SIG-M5 (cell line): ENCODE results near the gene ZNF625.

Experiments
- DNase-seq: peaks from one replicate; lab custom pipeline; 2025; lab: John Stamatoyannopoulos, UW

The ZNF625 gene

DNA sequence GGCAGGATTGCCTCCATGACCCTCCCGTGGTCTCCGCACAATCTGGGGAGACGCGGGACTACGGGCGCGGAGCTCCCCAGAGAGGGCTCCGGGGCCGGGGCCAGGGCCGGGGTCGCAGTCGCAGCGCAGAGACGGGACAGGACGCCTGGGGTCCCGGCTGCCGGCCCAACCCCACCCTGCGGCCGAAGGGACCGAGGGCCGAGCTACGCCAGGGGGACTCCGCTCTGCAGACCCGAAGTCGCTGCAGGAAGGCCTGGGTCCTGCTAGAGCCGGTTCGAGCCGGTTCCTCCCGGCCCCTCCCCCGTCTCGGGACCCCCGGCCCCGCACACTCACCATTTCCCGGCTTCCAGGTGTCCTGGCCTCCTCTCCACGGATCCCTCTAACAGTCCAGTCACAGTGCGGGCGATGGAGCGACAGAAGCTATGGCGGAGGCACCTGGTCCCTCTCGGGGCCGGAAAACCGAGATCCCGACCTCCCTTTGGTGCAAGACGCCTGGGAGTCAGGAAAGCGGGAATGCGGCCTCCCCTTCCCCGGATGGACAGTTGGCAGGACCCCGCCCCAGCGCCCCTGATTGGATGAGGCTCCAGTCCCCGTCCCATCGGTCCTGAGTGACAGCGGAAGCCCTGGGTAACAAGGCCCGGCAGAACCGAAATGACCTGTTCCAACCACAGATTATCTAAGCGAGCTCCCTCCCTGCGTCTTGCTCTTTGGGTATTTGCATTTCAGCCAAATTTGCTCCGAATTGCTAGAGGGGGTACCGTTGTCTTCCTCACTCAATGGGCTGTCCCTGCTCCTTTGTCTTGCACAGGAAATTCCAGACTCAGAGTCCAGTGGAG is at the start of gene ZNF625:
TSS of gene ZNF625 (minus strand) at position 512 of the 836 bp plus-strand sequence. CDS start at position 336, 176 bp downstream.
- DNase-seq, result no peak

DNA sequence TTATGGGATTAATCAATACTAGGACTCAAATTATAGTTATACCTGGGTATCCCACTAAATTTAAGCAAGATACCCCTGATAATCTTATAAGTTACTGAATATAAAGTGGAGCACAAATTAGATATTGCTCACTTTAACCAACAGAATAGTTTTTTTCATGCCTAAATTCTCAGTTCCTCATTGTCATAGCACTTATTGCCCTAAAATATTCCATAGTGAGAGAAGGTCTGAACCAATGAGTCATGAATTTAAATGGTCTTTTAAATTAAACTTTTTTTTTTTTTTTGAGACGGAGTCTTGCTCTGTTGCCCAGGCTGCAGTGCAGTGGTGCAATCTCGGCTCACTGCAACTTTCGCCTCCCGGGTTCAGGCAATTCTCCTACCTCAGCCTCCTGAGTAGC is 48.8 kb upstream of the ZNF625 start:
- DNase-seq, result no peak

DNA sequence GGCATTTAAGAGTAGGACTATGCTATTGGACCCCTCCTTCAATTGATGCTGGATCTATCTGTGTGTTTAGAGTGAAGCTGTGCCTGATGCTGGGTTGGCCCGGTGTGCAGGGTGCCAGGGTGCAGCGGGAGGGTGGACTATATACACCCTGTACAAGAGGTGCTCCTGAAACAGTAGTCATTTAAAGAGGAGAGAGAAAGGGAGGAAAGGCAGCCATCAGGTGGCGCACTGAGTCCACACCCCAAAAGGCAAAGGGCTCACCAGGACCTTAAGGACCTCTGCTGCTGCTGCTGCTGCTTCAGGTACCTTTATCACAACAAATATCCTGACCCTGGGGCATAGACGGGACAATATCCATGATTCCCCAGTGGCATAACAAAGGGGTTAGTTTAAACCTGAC is 45.7 kb upstream of the ZNF625 start:
- no peak for DNase-seq

DNA sequence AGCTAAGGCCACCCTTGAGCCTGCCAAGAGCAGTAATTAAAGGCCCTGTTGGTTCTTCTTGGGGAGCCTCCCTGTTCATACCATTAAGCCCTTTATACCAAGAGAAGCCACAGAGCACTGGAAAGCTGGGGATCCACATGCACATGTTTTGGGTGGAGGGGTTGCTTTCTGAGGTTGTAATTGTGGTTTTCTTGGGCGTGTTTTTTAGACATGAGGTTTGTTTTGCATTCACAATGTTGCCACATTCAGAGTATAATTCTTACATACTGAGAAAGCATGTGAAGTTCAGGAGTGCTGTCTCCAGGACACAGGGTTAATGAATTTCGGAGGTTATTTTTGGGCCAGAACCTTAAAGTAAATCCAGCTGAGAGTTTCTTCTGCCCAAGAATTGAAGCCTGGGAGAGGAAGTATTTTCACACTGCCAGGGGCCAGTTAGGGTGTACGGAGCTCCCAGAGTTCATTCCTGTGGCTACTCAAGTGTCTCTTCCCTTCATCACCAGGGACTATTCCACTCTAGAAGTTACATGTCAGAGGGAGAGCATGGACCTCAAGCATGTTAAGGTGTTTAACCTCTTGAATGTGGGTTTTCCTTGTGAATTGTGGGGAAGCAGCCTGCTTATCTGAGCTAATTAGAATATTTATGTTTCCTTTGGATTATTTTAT is 43.4 kb upstream of the ZNF625 start:
- DNase-seq, result no peak

DNA sequence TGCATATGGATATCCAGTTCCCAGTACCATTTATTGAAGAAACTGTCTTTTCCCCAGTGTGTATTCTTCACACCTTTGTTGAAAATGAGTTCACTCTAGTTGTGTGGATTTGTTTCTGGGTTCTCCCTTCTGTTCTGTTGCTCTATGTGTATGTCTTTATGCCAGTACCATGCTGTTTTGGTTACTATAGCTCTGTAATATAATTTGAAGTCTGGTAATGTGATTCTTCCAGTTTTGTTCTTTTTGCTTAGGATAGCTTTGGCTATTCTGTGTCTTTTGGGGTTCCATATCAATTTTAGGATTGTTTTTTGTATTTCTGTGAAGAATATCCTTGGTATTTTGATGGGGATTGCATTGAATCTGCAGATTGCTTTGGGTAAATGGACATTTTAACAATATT is 41.6 kb upstream of the ZNF625 start:
- DNase-seq, result no peak

DNA sequence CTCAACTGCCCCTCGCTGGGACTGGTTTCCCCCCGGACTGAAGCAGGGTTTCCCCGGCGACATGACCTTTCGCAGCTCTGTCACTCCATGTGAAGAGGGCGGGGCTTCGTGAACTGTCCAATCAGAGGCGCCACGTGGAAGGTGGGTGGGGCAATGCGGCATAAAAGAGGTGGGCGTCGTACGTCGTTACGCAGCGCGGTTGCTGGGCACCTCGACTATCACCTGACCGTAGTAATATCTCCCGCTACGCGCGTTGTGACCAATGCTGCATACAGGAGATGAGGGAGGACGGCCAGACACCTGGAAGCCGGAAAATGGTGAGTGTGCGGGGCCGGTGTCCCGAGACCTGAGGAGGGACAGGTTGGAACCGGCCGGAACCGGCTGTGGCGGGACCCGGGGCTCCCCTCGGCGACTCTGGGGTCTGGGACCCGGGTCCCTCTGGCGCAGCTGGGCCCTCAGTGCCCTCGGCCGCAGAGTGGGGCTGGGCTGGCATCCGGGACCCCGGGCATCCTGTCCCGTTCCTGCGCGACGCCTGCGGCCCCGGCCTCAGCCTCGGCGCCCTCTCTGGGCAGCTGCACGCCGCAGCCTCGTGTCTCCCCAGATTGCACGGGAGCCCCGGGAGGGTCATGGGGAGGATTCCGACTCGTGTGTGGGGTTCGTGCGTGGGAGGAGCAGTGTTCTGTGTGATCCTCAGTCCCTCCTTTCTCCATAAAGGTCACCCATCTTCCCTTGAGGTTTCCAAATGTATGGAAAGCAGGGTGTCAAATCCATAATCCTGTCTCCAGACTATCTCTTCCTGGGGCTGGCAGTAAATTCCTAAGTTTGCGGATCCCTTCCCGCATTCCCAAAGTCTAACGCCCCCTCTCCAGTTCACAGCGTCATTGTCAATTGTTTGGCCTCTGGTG is 38.5 kb upstream of the ZNF625 start:
- no peak for DNase-seq

DNA sequence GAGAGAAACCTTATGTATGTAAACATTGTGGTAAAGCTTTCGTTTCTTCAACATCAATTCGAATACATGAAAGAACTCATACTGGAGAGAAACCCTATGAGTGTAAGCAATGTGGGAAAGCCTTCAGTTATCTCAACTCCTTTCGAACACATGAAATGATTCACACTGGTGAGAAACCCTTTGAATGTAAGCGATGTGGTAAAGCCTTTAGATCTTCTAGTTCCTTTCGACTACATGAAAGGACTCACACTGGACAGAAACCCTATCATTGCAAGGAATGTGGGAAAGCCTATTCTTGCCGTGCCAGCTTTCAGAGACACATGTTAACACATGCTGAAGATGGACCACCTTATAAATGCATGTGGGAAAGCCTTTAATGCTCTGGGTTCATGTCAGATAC is 31.1 kb upstream of the ZNF625 start:
- DNase-seq, result no peak

DNA sequence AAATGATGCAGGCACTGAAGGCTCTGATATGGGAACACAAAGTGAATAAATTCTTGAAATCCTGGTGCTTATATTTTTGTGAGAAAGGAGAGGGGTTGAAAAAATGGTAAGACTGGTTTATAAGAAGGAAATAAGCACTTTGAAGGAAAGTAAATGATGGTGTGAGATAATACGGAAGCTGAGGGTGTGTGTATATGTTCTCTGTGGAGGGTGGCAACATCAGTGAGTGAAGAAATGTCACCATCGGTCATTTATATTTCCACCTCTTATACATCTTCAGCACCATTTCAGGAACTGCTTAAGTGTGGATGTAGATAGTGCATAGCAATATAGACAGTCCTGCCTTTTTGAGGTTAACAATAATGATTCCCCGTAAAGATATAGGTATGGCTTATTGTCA is 23.8 kb upstream of the ZNF625 start:
- no peak for DNase-seq

DNA sequence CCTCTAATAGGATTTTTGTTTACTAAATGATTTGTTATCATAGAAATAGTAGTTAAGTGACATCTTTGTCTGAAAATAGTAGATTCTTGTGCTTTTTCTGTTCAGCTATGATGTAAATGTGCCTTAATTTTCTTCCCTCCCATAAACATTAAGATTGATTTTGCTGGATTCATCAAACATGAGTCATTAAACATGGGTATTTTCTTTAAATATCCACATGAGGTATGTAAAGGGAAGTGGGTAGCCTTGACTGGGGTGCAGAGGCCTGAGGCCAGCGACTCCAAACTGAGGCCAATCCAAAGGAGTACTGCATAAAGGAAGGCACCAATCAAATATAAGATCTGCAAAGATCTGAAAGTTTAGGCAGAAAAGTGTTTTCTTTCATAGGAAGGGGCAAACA is 10.1 kb upstream of the ZNF625 start:
- DNase-seq, result no peak

DNA sequence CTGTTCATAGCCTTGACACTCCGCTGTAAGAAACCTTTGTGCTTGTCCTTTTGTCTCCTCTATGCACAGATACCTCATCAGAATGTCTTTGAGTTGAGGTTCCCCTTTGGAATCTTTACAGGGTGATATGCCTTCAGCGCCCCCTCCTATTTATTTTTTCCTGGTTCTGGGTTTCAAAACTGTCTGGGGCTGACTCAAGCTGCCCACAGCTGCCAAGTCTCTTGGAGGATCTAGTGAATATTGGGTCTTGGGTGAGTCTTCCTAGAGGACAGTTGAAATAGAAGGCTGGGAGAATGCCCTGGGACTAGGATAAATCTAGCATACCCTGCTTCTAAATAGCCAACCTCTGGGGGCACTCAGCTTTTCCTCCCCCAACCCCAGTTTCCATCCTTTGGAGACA is 7.3 kb upstream of the ZNF625 start:
- DNase-seq, result no peak

DNA sequence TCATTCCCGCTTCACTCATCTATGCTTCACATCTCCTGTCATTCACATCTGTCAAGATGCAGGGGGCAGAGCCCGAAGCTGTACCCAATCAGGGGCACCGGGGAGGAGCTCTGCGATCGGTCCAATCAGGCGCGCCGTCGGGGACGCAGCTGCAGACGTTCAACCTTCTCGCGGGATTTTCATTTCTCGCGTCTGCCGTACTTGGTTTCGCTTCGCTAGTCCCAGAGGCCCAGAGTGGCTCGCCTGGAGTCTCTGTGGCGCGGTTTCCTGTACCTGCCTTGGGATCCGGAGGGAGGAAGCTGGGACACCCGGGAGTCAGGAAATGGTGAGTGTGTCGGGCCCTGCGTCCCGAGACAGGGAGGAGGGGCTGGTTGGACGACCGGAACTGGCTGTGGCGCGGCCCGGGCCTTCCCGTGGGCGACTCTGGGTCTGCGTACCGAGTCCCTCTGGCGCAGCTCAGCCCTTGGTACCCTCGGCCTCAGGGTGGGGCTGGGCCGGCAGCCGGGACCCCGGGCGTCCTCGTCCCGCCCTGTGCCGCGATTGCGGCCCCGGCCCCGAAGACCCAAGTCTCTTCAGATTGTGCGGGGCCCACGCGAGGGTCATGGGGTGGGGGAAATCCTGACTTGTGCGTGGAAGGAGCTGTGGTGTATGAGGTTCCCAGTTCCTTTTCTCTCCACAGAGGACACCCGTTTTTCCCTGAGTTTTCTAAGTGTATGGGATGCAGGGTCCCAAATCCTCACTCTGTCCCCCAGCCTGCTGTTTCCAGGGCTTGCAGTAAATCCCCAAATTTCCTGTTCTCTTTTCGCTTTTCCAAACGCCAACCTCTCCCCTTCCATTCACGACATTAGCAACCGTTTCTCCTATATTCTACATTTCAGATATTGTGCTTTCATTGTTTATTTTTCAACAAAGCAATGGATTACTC is 6.6 kb upstream of the ZNF625 start, which contains the start of gene ZNF136:
TSS of gene ZNF136 (plus strand) at position 215 of the 925 bp plus-strand sequence. CDS start at position 323, 108 bp downstream.
- no peak for DNase-seq

DNA sequence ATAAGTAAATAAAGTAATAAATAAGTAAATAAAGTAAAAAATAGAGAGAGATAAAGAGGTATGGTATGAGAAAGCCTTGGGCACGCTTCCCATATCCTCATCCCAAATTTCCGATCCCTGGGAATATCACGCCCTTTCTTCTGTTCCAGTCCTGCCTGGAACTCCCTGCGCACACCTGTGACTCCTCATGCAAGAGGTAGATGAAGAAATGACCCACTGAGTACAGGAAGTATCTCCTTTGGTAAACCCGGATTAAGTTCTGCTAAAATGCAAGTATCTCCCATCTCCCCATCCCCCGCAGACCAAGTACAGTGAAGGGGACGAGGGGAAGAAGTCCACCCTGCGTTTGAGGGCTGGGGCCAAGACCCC is 6.0 kb upstream of the ZNF625 start:
- no peak for DNase-seq

DNA sequence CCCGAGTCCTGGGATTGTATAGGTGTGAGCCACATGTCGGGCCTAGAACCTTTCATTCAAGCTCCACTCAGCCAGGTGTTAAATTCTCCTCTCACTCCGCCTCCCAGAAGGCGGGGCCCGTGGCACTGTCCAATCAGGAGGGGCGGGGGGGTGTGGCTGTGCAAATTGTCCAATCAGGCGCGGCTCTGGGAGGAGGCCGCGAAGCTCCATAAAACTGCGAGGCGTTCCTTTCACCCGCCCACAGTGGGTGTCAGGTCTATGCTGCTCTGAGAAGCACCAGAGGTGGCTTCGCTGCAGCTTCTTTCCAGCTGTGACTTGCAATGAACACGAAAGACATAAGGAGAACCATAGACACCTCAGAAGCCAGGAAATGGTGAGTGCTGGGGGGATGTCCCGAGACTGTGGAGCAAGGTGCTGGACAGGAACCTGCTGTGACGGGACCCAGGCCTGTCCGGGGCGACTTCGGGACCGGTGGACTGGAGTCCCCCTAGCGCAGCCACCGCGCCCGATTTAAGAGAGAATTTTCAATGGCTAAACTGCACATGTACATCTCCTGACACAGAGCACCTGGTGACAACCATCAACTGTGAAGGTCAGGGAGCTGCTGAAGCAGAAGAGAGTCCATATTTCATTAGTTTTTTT is 3.4 kb upstream of the ZNF625 start:
- no peak for DNase-seq

DNA sequence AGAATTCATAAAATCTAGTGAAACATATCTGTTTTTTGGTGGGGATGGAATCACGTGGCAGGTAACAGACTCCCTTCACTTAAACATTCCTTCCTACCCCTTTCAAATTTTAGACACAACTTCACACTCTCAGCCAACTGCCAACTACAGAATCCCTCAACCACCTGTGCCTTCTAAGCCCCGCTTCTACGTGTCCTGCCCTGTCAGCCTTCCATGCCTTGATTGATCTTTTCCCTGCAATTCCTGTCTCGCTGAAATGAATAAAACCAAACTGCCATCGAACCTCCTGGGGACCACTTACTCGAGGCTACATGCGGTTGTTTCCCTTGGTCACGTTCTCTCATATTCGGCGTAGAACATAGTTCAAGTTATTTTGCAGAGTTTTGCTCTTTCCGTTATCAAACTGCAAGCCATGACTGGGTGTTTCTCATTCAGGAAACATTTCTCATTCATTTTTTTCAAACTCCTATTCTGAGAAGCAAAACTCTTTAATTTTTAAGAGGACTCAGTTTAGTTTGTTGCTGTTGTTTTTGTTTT is 1.1 kb downstream of the ZNF625 start:
- no peak for DNase-seq

DNA sequence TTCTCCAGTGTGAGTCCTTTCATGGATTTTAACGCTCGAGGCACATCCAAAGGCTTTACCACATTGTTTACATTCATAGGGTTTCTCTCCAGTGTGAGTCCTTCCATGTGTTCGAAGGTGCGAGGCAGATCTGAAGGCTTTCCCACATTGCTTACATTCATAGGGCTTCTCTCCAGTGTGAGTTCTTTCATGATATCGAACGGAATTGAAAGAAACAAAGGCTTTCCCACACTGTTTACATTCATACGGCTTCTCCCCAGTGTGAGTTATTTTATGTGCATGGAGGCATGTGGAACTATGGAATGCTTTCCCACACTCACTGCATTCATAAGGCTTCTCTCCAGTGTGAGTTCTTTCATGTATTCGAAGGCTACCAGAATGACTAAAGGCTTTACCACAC is 11.2 kb downstream of the ZNF625 start:
- no peak for DNase-seq

DNA sequence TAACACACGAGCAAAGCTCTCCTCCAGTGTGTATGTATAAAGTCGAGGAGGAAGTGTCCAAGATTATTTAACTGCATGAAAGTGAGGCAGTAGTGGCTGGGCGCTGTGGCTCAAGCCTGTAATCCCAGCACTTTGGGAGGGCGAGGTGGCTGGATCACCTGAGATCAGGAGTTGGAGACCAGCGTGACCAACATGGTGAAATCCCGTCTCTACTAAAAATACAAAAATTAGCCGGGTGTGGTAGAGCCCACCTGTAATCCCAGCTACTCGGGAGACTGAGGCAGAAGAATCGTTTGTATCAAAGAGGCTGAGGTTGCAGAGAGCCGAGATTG is 15.2 kb downstream of the ZNF625 start:
- DNase-seq, result no peak

DNA sequence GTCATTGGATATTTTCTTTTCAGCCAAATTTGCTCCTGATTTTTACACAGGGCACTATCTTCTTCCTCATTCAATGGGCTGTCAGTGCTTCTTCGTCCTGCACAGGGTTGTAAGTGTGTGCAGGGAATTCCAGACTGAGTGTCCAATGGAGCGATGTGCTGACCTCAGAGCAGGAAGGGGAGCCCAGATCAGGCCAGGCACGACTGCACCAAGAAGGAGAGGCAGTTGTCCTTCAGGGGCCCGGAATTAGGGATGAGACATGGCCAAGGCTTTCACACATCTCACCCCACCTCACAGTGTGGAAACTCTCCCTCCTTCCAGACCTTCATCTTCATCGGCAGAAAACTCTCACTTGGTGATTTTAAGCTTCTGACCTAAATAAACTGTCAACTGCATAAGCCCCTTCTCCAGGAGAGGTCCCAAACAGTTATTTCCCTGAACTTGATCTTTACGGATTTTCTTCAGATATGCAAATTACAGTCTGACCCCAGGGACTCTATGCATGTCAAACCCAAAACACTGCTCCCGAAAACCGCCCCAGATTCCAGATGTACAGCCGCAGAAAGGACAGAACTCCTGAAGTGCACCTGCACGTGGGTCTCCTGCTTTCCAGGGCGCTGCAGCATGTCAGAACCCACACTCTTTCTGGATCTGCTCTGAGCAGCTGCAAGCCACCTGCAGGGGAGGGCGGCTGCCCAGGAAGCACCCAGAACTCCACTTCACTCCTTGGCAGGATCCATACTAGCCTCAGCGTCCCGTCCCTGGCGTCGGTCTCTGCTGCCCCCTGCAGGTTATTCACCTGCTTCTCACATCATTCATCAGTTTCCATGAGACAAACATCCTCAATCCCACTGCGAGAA is 15.8 kb downstream of the ZNF625 start:
- no peak for DNase-seq

DNA sequence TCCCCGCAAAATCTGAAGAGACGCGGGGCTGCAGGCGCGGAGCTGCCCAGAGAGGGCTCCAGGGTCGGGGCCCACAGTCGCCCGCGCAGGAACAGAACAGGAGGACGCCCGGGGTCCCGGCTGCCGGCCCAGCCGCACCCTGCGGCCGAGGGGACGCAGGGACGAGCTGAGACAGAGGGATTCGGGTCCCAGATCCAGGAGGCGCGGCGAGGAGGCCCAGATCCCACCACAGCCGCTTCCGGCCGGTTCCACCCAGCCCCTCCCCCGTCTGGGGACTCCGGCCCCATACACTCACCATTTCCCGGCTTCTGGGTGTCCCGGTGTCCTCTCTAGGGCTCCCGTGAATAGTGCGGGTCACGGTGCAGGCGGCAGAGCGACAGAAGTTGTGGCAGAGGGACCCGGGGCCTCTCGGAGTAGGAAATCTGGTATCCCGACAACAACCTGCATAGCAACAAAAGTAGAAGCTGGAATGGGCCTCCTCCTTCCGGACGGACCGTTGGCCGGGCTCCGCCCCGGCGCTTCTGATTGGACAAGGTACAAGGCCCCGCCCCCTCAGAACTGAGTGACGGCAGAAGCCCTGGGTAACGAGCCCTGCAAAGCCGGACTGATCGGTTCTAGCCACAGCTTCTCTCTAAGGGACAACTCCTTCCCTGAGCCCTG is 16.5 kb downstream of the ZNF625 start, which contains the start of gene ZNF20:
TSS of gene ZNF20 (minus strand) at position 466 of the 660 bp plus-strand sequence. CDS start at position 298, 168 bp downstream.
- no peak for DNase-seq

DNA sequence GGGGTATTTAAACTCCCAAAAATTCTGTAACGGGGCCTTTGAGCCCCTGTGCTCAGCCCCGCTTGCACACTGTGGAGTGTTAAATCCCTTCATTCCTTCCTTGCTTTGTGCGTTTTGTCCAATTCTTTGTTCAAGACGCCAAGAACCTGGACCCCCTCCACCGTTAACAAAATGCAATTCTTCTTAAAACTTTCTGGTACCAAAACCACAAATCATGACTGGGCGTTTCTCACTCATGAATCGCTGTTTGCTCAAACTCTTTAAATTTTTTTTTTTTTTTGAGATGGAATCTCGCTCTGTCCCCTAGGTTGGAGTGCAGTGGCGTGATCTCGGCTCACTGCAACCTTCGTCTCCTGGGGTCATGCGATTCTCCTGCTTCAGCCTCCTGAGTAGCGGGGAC is 17.3 kb downstream of the ZNF625 start:
- no peak for DNase-seq
